GM10266 (cell line): ENCODE results near the gene FGF18.
A peak's percentile ranks its signal among the peaks of the same experiment; 100 is the strongest.

Experiments used
- DNase-seq: peaks from one replicate; pipeline ENCODE4 v3.0.0; 2012; ENCODE audit errors: extremely low spot score
- CTCF ChIP-seq: IDR thresholded peaks from 2 replicates; pipeline ENCODE4 v1.5.1; 2012; ENCODE audit warnings: mild to moderate bottlenecking, low read depth; ENCODE audit not compliant: control insufficient read depth, insufficient read depth; ENCODE audit errors: missing control alignments

FGF18 gene

DNA sequence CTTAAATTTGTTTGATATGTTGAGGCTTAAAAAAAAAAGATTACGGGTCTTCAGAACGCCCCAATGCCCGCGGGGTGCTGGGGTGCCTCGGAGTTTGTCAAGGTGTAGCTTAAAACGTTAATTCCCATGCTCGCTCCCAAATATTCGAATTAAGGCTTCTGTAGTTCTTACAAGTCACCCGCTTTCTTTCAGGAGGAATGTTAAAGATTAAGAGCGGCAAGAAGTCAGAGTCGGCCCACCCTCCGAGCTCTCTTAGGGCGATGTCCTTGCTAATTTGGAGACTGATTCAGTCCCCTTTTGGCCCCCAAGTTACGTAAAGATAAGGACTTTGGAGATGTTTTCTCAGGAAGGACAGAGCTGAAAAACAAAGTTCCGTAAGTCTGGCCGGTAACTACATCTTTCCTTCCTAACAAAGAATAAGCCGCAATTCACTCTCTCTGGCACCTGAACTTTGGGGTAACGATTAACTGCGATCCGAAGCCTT, 32.5 kb upstream of the FGF18 start:
- no peak for TF ChIP-seq CTCF
- DNase-seq: no peak

DNA sequence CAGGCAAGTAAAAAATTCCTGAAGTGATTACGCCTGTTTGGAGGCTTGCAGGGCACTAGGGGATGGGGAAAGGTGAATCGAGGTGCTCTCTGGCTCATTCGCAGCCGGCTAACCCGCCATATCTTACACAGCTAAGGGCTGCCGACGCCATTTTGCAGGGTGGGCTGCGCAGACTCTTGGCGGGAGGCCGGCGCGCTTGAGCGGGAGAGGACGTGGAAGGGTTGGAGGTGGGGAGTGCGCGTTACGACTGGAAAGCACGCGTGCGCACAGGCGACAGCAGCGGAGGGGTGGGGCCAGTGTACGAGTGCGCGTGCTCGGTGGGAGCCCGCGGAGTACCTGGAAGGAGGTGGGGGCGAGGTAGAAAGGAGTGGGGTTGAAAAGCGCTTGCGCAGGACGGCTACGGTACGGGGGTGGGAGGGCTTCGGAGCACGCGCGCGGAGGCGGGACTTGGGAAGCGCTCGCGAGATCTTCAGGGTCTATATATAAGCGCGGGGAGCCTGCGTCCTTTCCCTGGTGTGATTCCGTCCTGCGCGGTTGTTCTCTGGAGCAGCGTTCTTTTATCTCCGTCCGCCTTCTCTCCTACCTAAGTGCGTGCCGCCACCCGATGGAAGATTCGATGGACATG, 32.0 kb upstream of the FGF18 start, which contains the start of gene NPM1:
NPM1 (plus strand) TSS at position 505 of the 625 bp plus-strand sequence; CDS start at position 605, 100 bp downstream.
- no peak for TF ChIP-seq CTCF
- peak; percentile 98 for DNase-seq

DNA sequence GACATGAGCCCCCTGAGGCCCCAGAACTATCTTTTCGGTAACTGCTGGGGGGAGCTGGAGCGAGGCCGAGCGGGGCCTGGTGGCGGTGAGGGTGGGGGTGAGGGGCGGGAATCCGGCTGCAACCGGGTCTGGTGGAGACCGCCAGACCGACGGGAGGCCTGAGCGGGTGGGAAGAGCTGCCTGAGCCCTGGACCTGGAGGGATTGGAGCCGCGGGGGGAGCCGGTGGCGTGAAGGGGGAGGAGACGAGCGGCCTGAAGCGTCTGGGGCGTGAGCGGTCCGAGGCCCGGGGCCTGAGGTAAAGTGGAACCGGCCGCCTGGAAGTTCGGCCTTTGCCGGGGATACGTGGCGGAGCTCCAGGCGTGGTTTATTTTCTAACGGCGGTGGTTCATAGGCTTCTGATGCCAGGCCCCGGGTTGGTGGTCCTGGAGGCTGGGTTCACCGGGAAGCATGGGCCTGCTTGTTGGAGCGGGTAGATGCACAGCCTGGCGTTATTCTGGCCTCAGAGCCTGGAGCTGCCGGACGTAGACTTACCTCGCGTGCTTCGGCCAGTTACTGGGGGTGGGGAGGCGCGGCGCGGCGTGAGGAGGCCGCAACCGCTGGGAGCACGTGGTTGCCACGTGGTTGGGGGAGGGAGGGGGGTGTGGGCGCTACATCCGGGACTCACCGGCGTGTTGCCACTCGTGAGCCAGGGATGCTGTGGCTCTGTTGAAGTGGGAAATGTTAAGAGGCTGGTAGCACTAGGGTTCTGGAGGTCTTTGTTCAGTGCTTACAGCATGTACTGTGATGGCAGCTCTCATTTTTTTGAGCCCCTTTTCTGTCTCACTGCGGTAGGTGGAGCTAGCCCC, 31.3 kb upstream of the FGF18 start:
- no peak for TF ChIP-seq CTCF
- DNase-seq: peak; percentile 67

DNA sequence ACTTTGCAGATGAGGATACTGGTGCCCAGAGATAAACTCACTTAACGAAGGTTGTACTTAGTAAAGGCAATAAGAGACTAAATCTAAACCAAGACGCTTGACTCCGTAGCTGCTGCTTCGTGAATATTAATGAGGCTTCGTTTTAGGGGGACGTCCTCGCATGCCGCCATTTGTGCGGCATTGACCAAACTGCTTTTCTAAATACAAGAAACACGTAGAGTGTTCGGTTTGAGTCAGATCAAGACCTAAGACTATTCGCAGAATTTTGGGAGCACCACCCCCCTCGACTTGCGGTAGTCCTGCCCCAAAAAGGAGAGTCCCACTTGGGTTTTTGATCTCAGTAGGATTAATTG, 30.7 kb upstream of the FGF18 start:
- no peak for TF ChIP-seq CTCF
- DNase-seq: no peak

- TF ChIP-seq CTCF: no peak
These were observed 28.4 kb upstream of the FGF18 start for GRCh38 chr5:171390883-171391677.

DNA sequence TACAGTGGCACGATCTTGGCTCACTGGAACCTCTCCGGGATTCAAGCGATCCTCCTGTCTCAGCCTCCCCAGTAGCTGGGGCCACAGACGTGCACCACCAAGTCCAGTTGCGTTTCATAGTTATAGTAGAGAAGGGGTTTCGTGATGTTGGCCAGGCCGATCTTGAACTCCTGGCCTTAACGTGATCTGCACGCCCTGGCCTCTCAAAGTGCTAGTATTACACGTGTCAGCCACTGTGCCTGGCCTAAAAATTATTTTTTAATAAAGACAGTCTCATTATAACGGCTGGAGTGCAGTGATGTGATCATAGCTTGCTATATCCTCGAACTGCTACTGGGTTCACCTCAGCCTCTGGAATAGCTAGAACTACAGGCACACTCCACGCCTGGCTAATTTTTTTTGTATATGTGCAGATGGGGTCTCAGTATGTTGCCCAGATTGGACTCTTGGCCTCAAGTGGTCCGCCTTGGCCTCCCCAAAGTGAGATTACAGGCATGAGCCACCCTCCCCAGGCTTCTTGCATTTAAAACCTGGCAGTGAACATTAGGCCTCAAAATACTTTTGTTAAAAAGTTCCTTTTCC, 27.4 kb upstream of the FGF18 start:
- no peak for TF ChIP-seq CTCF
- DNase-seq: no peak

More at GRCh38 chr5:171390883-171391677, 28.4 kb upstream of the FGF18 start:
- DNase-seq: no peak
